HG03066 (cell line): ENCODE measurements around the gene MPC2.

Experiments used
- ATAC-seq: cut with Tn5 transposase; IDR thresholded peaks from one replicate; pipeline ENCODE4 v1.9.1; 2021; ENCODE audit warnings: low read depth; ENCODE audit not compliant: unreplicated experiment

Gene MPC2

DNA sequence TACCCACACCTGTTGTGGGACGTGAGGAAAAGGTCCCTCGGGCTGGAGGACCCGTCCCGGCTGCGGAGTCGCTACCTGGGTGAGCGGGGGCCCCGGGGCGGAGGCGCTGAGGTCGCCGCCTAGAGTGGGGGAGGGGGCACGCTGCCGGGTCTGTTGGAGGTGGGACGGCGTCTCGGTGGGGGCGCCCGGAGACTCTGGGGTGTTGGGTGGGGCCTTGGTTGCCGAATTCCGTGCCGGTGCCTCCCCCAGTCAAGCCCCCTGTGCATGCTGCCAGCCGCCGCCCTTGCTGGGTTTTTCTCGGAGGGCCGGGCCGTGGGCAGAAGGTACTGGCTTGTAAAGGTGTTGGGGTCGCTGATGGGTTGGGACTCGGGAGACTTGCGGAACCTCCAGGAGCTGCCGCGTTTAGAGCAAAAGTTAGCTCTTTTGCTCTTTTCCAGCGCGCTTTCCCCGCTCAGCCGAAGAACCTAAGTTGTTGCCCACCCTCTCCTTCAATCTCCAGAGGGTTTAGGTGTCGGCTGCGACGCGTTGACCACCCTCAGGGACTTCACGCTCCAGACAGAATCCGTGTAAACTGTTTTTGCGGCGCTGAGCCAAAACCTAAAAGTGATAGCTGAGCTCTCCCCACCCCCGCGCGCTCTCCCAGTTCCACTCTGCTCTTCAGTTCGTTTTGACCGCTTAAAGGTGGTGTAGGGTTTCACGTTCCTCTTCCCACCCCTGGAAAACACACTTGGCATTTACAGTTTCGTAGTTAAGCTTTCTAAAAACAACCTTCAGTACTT lies at the start of gene MPC2:
TSS of gene MPC2 (minus strand) at position 143 of the 779 bp plus-strand sequence. CDS start 1,231 bp downstream, outside the sequence.
- ATAC-seq, result peak; percentile 9

DNA sequence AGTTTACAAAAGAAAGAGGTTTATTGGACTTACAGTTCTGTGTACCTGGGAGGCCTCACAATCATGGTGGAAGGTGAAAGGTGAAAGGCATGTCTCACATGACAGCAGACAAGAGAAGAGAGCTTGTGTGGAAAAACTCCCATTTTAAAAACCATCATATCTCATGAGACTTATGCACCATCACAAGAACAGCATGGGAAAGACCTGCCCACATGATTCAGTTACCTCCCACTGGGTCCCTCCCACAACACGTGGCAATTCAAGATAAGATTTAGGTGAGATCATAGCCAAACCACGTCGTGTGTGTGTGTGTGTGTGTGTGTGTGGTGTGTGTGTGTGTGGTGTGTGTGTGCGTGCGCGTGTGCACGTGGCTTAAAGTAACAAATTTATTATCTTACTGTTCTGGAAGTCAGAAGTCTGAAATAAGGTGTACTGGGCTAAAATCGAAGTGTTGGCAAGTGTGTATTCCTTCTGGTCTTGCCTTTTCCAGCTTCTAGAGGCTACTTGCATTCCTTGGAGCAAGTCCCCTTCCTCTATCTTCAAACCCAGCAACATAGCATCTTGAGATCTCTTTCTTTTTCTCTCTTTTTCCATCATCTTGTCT lies 48.1 kb upstream of the MPC2 start:
- no peak for ATAC-seq

GRCh38 chr1:167983797-167984420 lies 47.0 kb upstream of the MPC2 start:
- ATAC-seq, result no peak

DNA sequence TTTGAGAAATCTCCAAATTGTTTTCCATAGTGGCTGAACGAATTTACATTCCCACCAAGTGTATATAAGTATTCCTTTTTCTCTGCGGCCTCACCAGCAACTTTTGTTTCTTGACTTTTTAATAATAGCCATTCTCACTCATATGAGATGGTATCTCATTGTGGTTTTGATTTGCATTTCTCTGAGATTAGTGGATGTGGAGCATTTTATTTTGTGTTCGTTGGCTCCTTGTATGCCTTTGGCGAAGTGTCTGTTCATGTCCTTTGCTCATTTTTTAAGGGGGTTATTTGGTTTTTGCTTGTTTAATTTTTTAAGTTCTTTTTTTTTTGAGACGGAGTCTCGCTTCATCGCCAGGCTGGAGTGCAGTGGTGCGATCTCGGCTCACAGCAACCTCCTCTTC lies 45.1 kb upstream of the MPC2 start:
- no peak for ATAC-seq

- no peak for ATAC-seq
These were observed 40.4 kb upstream of the MPC2 start for GRCh38 chr1:167977245-167977644.

DNA sequence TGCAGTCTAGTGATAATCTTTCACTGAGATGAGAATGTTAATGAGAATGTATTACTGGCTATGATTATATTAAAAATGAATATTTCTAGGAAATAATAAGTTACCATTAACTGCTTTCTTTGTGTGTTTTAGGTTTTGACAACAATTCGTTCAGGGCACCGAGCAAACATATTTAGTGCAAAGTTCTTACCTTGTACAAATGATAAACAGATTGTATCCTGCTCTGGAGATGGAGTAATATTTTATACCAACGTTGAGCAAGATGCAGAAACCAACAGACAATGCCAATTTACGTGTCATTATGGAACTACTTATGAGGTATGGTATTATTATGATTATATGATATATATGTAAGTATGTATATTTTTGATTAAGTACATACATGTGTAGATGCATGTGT lies 37.8 kb upstream of the MPC2 start:
- no peak for ATAC-seq

DNA sequence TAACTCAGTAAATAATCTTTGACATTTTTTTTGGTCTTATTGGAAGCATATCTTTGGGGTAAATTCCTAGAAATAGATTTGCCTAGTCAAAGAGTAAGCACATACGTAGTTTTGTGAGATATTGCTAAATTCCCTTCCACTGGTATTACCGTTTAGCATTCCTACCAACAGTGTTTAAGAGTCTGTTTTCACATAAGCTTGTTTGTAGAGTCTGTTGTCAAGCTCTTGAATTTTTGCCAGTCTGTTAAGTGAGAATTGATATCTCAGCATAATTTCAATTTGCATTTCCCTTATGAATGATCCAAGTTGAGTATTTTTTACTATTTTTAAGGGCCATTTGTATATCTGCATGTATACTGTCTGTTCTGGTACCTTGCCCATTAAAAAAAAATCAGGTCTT lies 37.0 kb upstream of the MPC2 start:
- no peak for ATAC-seq

DNA sequence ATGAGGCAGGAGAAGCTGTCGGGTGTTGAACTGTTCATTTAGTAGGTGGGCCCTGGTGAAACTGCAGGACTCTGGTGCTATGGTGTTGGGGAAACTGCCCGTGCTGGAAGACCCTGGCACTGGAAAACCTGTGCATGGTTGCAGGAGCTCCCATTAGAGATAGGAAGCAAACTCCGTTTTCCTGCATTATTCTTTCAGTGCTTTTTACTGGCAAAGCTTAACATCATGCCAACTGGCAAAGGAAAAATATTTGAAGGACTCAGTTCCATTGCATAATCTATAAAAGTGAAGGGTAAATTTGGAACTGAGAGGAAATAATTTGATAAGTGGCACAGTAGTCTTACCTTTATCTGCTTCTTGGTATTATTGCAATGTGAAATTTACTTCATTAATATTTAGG lies 31.7 kb upstream of the MPC2 start:
- no peak for ATAC-seq

DNA sequence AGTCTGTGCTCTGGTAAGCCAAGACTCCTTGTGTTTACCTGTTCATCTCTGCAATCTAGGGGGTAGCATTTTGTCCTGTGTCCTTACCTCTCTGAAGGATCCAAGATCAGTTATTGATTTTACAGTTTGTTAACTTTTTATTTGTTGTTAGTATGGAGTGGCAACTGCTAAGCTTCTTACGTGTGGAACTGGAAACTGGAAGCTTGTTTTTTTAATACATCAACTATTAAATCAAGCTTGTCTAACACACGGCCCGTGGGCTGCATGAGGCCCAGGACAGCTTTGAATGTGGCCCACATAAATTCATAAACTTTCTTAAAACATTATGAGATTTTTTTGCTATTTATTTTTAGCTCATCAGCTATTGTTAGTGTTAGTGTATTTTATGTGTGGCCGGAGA lies 29.2 kb upstream of the MPC2 start:
- no peak for ATAC-seq

DNA sequence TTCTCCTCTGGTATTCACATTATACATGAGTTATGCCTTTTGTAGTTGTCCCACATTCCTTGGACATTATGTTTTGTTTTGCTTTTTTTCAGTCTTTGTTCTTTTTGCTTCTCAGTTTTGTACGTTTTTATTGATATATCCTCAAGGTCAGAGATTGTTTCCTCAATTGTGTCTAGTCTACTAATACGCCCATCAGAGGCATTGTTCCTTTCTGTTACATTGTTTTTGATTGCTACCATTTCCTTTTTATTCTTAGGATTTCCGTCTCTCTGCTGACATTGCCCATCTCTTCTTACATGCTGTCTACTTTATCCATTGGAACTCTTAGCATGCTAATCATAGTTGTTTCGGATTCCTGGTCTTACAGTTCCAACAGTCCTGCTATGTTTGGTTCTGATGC lies 27.8 kb upstream of the MPC2 start:
- ATAC-seq, result no peak

GRCh38 chr1:167957710-167958109 lies 20.8 kb upstream of the MPC2 start:
- no peak for ATAC-seq

DNA sequence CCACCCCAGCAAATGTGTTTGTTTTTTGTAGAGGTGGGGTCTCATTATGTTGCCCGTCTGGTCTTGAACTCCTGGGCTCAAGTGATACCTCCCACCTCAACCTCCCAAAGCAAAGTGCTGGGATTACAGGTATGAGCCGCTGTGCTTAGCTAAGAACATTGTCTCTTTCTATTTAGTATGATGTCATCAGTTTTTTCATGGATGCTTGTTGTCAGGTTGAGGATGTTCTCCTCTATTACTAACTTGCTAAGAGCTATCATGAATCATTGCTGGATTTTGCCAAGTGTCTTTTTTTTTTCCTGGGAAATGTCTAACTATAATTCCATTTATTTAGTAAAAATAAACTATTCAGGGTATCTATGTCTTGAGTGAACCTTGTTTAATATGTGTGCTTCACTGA lies 19.0 kb upstream of the MPC2 start:
- ATAC-seq, result no peak

DNA sequence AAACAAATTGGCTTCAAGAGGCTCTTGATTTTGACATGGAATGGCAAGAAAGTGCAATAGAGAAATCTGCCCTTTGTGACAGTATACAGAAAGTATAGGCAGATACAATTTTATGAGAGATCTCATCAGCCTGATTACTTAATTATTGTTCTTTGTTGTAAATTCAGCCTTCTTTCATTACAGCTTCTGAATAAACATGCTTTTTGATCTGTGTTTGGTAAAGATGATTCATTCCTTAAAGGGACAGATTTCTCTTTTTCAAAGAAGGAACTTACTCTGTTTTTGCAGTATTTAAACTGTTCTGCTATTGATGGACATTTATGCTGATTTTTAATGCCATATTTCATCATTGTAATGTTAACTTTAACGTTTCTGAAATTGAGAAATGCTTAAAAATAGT lies 13.7 kb upstream of the MPC2 start:
- ATAC-seq, result no peak

- no peak for ATAC-seq
These were observed 12.9 kb upstream of the MPC2 start for GRCh38 chr1:167949785-167950184.

DNA sequence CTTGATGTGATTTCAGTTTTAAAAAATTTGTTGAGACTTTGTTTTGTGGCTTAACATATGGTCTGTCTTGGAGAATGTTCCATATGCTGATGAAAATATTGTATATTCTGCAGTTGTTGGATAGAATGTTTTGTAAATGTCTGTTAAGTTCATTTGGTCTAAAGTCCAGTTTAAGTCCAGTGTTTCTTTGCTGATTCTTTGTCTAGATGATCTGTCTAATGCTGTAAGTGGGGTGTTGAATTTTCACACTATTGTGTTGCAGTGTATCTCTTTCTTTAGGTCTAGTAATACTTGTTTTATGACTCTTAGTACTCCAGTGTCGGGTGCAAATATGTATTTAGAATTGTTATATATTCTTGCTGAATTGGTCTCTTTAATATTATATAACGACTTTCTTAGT lies 10.9 kb upstream of the MPC2 start:
- no peak for ATAC-seq

DNA sequence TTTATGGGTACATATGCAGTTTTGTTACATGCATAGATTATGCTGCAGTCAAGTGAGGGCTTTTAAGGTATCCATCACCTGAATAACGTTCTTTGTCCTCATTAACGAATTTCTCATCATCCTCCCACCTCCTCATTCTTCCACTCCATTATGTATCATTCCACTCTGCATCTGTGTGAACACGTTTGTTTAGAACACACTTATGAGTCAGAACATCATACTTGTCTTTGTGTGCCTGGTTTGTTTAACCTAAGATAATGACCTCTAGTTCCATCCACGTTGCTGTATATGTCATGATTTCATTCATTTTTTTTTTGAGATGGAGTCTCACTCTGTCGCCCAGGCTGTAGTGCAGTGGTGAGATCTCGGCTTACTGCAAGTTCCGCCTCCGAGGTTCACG lies 6.7 kb upstream of the MPC2 start:
- ATAC-seq, result no peak

DNA sequence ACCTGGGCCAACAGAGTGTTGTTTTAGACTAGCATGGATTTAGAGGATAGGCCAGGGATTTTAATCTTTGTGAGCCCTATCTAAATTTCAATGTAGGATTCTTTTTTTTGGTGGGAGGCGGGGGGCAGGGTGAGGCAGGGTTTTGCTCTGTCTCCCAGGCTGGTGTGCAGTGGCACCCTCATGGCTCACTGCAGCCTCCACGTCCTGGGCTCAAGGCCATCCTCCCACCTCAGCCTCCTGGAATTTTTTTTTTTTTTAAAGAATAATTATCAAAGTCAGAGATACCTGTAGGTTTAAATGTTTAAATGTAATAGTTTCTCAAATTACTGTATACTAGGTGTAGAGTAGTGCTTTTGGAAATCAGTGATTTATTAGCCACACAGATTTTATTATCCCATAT lies 3.4 kb upstream of the MPC2 start:
- no peak for ATAC-seq

DNA sequence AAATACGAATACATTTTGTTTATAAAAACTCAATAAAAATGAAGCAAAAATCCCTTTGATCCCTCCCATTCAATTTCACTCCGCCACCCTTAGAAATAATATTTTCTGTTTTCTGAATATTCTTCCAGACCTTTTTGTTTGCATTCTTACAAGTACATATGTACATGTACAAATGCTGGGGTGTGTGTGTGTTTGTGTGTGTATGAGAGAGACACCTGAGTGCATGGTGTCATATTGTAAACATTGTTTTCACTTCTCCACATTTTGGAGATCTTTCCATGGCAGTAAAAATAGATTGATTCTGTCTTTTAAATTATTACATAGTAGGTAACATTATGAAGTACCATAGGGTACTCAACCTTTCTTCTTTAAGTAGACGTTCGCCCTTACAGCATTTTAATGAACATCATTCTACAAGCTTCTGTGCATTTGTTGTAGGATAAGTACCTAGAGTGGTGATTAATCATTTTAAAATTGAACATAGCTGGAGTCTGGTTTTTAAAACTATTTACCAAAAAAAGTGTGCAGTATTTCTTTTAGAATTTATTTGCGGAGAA lies 1.3 kb upstream of the MPC2 start:
- no peak for ATAC-seq

- ATAC-seq, result no peak
These were observed 788 bp upstream of the MPC2 start for GRCh38 chr1:167937709-167938010.

GRCh38 chr1:167936068-167936929 lies 573 bp downstream of the MPC2 start, which contains the start of gene DCAF6:
Gene DCAF6, plus strand, starts transcription at chr1:167936683. Its CDS starts 229 bp downstream, at chr1:167936912.
- ATAC-seq, result peak; percentile 71
